ENCODE measurements around the gene MERTK. TPM values are rescaled to one million over a fixed set of nuclear protein-coding genes. Genes with fewer than 3 reads are reported as not detected.
"Not testable (repeated sequence)": the region's sequence is repeated elsewhere in the genome, so short reads cannot be mapped to it uniquely, and the experiment has no call there.

The MERTK gene
- total RNA-seq, 5 donors from 2014 or later (not counting 1 experiment from before 2014, with no cell fraction given) = 0.12 to 0.73 (median 0.33) TPM

DNA sequence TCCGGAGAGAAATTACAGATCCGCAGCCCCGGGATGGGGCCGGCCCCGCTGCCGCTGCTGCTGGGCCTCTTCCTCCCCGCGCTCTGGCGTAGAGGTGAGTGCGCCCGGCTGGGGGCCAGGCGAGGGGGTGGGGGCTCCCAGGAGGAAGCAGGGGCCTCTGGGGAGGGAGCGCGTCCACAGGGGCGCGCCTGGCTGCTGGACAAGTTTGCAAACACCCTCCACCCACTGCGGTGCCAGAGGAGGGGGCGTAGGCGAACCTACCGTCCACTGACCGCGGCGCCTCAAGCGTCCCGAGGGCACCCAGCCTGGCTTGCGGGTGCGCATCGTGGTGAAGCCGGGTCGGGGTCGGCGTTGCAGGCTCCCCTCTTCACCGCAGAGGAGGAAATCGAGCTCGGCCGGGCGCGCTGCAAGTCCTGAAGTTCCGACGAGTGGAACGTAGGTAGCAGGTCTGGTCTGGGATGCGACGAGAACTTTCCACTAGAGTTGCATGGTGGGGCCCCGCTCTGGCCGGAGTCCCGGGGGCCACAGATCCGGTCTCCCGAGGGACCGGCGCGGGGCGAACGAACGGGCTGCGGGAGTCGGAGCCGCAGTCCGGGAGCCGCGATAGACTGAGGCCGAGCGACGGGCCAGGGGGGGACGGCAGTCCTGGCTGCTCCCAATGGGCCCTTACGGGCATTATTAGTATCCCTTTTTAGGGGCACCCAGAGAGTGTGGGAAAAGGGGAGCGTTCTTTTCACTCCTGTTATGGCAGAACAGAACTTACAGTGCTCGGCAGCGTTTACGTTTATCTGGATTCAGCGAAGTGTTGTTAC lies 502 bp downstream of the MERTK start:
- CTCF ChIA-PET = interaction anchor here in 1 of 2 donors (0.8 kb wide), 1 partner anchor 555 kb away, joined by 5 read pairs; no protein-coding TSS in a partner anchor
- Histone ChIP-seq H3K27ac (ENCODE audit: low read length) (no peak overlapping the region), H3K36me3 (ENCODE audit: control insufficient read depth in 2 of 2, extremely low read depth in 1 of 2, insufficient read depth in 1 of 2, low read length in 1 of 2) (no peaks in the 10 kb centered on the region), H3K4me1 (ENCODE audit: control insufficient read depth in 1 of 2, extremely low read depth in 1 of 2, insufficient read depth in 2 of 2, low read length in 2 of 2) (peaks cover 0 to 20% of the 10 kb centered on the region in 2 experiments), H3K27me3 (replicated peaks in 1 of 2; ENCODE audit: control insufficient read depth in 2 of 2, extremely low read depth in 1 of 2, insufficient read depth in 2 of 2, low read length in 1 of 2) (peaks cover 0 to 36% of the 10 kb centered on the region in 2 experiments), H3K4me3 (ENCODE audit: control insufficient read depth in 1 of 2, extremely low read depth in 1 of 2, low read length in 1 of 2) (peak overlapping the region; percentile 59 to 76), H3K9me3 (no peaks in the 10 kb centered on the region)
- H3K36me3 Mint-ChIP-seq = no peaks in the 10 kb centered on the region
- H3K4me1 Mint-ChIP-seq = peaks cover 10 to 15% (median 15%) of the 10 kb centered on the region in 3 donors
- ATAC-seq (replicated peaks in 1 of 4) = peak; percentile 34 to 44 (median 37)
- POLR2A ChIA-PET = no interaction called here
- H3K27me3 Mint-ChIP-seq = peaks cover 0 to 11% of the 10 kb centered on the region in 2 donors
- 3% methylated on average over 54 of the region's 70 CpGs for WGBS (ENCODE audit: insufficient coverage)
- DNase-seq = peak in 13 of 35 experiments; percentile 5 to 28 (median 14)
- no peaks in the 10 kb centered on the region for H3K9me3 Mint-ChIP-seq
- no peak overlapping the region for H3K27ac Mint-ChIP-seq
- peak overlapping the region; percentile 71 to 82 (median 74) for H3K4me3 Mint-ChIP-seq

GRCh38 chr2:111900859-111901258 lies 2.5 kb downstream of the MERTK start:
- CTCF ChIA-PET = interaction anchor here in 1 of 2 donors (0.6 to 1.4 kb wide), 2 partner anchors 8 to 13 kb away, joined by 3 read pairs; no protein-coding TSS in a partner anchor
- POLR2A ChIA-PET = no interaction called here
- H3K9me3 ChIP-seq = no peaks in the 10 kb centered on the region
- H3K4me3 ChIP-seq (ENCODE audit: control insufficient read depth in 1 of 2, extremely low read depth in 1 of 2, low read length in 1 of 2) = no peak overlapping the region
- H3K27ac ChIP-seq (ENCODE audit: low read length) = no peak overlapping the region
- ATAC-seq (replicated peaks in 1 of 4) (no peak), DNase-seq (peak in 1 of 35 experiments; percentile 15)
- peak overlapping the region in 1 of 3 donors; percentile 4 for H3K4me3 Mint-ChIP-seq
- 0% methylated on average over 1 of the region's 3 CpGs for WGBS (ENCODE audit: insufficient coverage)
- H3K27me3 ChIP-seq (replicated peaks in 1 of 2; ENCODE audit: control insufficient read depth in 2 of 2, extremely low read depth in 1 of 2, insufficient read depth in 2 of 2, low read length in 1 of 2) = peaks cover 0 to 42% of the 10 kb centered on the region in 2 experiments
- no peak overlapping the region for H3K27ac Mint-ChIP-seq
- peaks cover 10 to 15% (median 15%) of the 10 kb centered on the region in 3 donors for H3K4me1 Mint-ChIP-seq
- no peaks in the 10 kb centered on the region for H3K36me3 Mint-ChIP-seq
- H3K36me3 ChIP-seq (ENCODE audit: control insufficient read depth in 2 of 2, extremely low read depth in 1 of 2, insufficient read depth in 1 of 2, low read length in 1 of 2) = no peaks in the 10 kb centered on the region
- no peaks in the 10 kb centered on the region for H3K9me3 Mint-ChIP-seq
- H3K4me1 ChIP-seq (ENCODE audit: control insufficient read depth in 1 of 2, extremely low read depth in 1 of 2, insufficient read depth in 2 of 2, low read length in 2 of 2) = peaks cover 0 to 20% of the 10 kb centered on the region in 2 experiments
- peaks cover 0 to 7% of the 10 kb centered on the region in 2 donors for H3K27me3 Mint-ChIP-seq

DNA sequence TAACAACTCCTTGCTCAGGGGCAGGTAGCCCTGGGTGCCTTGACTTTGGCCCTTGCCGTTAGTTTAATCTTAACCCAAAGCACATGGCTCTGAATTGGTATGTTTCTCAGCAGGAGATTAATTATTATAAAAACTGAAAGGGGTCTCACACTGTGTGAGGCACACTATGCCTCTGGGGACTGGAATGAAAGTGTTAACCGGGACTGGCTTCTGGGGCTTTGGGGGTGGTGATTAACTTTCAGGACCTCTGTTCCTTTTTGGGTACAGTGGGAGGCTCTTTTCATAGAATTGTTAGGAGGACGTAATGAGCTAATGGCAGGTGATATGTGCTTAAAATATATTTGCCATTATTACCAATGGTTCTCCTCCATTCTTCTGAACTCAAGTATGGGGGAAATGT lies 5.1 kb downstream of the MERTK start:
- H3K4me3 Mint-ChIP-seq = no peak overlapping the region
- no peaks in the 10 kb centered on the region for H3K9me3 Mint-ChIP-seq
- 0% methylated on average over 1 of the region's 3 CpGs for WGBS (ENCODE audit: insufficient coverage)
- ATAC-seq (replicated peaks in 1 of 4) (no peak), DNase-seq (no peak)
- POLR2A ChIA-PET = no interaction called here
- CTCF ChIA-PET = interaction anchor here in 1 of 2 donors (0.6 to 0.7 kb wide), 2 partner anchors 14 to 17 kb away, joined by 3 to 5 read pairs; no protein-coding TSS in a partner anchor
- no peak overlapping the region for H3K27ac ChIP-seq (ENCODE audit: low read length)
- H3K9me3 ChIP-seq = no peaks in the 10 kb centered on the region
- no peaks in the 10 kb centered on the region for H3K27me3 Mint-ChIP-seq
- no peak overlapping the region for H3K4me3 ChIP-seq (ENCODE audit: control insufficient read depth in 1 of 2, extremely low read depth in 1 of 2, low read length in 1 of 2)
- H3K4me1 Mint-ChIP-seq = peaks cover 11 to 22% (median 18%) of the 10 kb centered on the region in 3 donors
- no peaks in the 10 kb centered on the region for H3K36me3 ChIP-seq (ENCODE audit: control insufficient read depth in 2 of 2, extremely low read depth in 1 of 2, insufficient read depth in 1 of 2, low read length in 1 of 2)
- H3K27me3 ChIP-seq (replicated peaks in 1 of 2; ENCODE audit: control insufficient read depth in 2 of 2, extremely low read depth in 1 of 2, insufficient read depth in 2 of 2, low read length in 1 of 2) = peaks cover 0 to 21% of the 10 kb centered on the region in 2 experiments
- H3K4me1 ChIP-seq (ENCODE audit: control insufficient read depth in 1 of 2, extremely low read depth in 1 of 2, insufficient read depth in 2 of 2, low read length in 2 of 2) = peaks cover 2 to 12% of the 10 kb centered on the region in 2 experiments
- no peaks in the 10 kb centered on the region for H3K36me3 Mint-ChIP-seq
- peak overlapping the region in 1 of 2 donors; percentile 17 for H3K27ac Mint-ChIP-seq

- Histone ChIP-seq H3K27me3 (replicated peaks in 1 of 2; ENCODE audit: control insufficient read depth in 2 of 2, extremely low read depth in 1 of 2, insufficient read depth in 2 of 2, low read length in 1 of 2) (peaks cover 0 to 16% of the 10 kb centered on the region in 2 experiments), H3K9me3 (no peaks in the 10 kb centered on the region), H3K4me1 (ENCODE audit: control insufficient read depth in 1 of 2, extremely low read depth in 1 of 2, insufficient read depth in 2 of 2, low read length in 2 of 2) (peaks cover 2 to 8% of the 10 kb centered on the region in 2 experiments), H3K36me3 (ENCODE audit: control insufficient read depth in 2 of 2, extremely low read depth in 1 of 2, insufficient read depth in 1 of 2, low read length in 1 of 2) (no peaks in the 10 kb centered on the region), H3K27ac (ENCODE audit: low read length) (no peak overlapping the region), H3K4me3 (ENCODE audit: control insufficient read depth in 1 of 2, extremely low read depth in 1 of 2, low read length in 1 of 2) (no peak overlapping the region)
- no peaks in the 10 kb centered on the region for H3K27me3 Mint-ChIP-seq
- no peaks in the 10 kb centered on the region for H3K36me3 Mint-ChIP-seq
- POLR2A ChIA-PET = no interaction called here
- no peak overlapping the region for H3K27ac Mint-ChIP-seq
- DNase-seq = no peak
- no peak overlapping the region for H3K4me3 Mint-ChIP-seq
- H3K4me1 Mint-ChIP-seq = peaks cover 11 to 22% (median 18%) of the 10 kb centered on the region in 3 donors
- CTCF ChIA-PET = interaction anchor here in 1 of 2 donors (0.7 kb wide), 1 partner anchor 17 kb away, joined by 3 read pairs; no protein-coding TSS in a partner anchor
- no peak for ATAC-seq (replicated peaks in 1 of 4)
- H3K9me3 Mint-ChIP-seq = no peaks in the 10 kb centered on the region
- WGBS (ENCODE audit: insufficient coverage) = 100% methylated on average over 2 of the region's 5 CpGs
Observed at GRCh38 chr2:111903930-111904439, 5.6 kb downstream of the MERTK start.

GRCh38 chr2:111904726-111905474 lies 6.5 kb downstream of the MERTK start:
- Histone ChIP-seq H3K4me3 (ENCODE audit: control insufficient read depth in 1 of 2, extremely low read depth in 1 of 2, low read length in 1 of 2) (no peak overlapping the region), H3K36me3 (ENCODE audit: control insufficient read depth in 2 of 2, extremely low read depth in 1 of 2, insufficient read depth in 1 of 2, low read length in 1 of 2) (no peaks in the 10 kb centered on the region), H3K9me3 (no peaks in the 10 kb centered on the region), H3K27me3 (replicated peaks in 1 of 2; ENCODE audit: control insufficient read depth in 2 of 2, extremely low read depth in 1 of 2, insufficient read depth in 2 of 2, low read length in 1 of 2) (peaks cover 0 to 9% of the 10 kb centered on the region in 2 experiments), H3K4me1 (ENCODE audit: control insufficient read depth in 1 of 2, extremely low read depth in 1 of 2, insufficient read depth in 2 of 2, low read length in 2 of 2) (peaks cover 0 to 2% of the 10 kb centered on the region in 2 experiments), H3K27ac (ENCODE audit: low read length) (no peak overlapping the region)
- Mint-ChIP-seq H3K27ac (no peak overlapping the region), H3K36me3 (no peaks in the 10 kb centered on the region), H3K27me3 (no peaks in the 10 kb centered on the region), H3K4me3 (no peak overlapping the region), H3K9me3 (no peaks in the 10 kb centered on the region), H3K4me1 (peaks cover 11 to 18% (median 15%) of the 10 kb centered on the region in 3 donors)
- DNase-seq (no peak), ATAC-seq (replicated peaks in 1 of 4) (no peak)
- CTCF ChIA-PET = no interaction called here
- 88% methylated on average over 8 of the region's 10 CpGs for WGBS (ENCODE audit: insufficient coverage)
- POLR2A ChIA-PET = no interaction called here

DNA sequence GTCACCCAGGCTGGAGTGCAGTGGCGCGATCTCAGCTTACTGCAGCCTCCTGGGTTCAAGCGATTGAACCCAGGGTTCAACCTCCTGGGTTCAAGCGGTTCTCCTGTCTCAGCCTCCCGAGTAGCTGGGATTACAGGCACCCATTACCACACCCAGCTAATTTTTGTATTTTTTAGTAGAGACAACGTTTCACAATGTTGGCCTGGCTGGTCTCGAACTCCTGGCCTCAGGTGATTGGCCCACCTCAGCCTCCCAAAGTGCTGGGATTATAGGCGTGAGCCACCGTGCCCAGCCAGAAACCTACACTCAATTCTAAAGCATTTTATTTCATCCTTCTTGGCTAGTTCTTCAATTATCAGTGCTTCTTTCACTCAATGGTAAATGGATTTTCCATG lies 7.1 kb downstream of the MERTK start:
- POLR2A ChIA-PET; H3K36me3 Mint-ChIP-seq; DNase-seq; H3K36me3 ChIP-seq (ENCODE audit: control insufficient read depth in 2 of 2, extremely low read depth in 1 of 2, insufficient read depth in 1 of 2, low read length in 1 of 2); H3K4me3 Mint-ChIP-seq; H3K4me3 ChIP-seq (ENCODE audit: control insufficient read depth in 1 of 2, extremely low read depth in 1 of 2, low read length in 1 of 2); ATAC-seq (replicated peaks in 1 of 4); H3K27ac ChIP-seq (ENCODE audit: low read length); H3K27me3 Mint-ChIP-seq; H3K27me3 ChIP-seq (replicated peaks in 1 of 2; ENCODE audit: control insufficient read depth in 2 of 2, extremely low read depth in 1 of 2, insufficient read depth in 2 of 2, low read length in 1 of 2); H3K9me3 Mint-ChIP-seq; H3K4me1 ChIP-seq (ENCODE audit: control insufficient read depth in 1 of 2, extremely low read depth in 1 of 2, insufficient read depth in 2 of 2, low read length in 2 of 2); CTCF ChIA-PET; H3K9me3 ChIP-seq: not testable (repeated sequence)
- Mint-ChIP-seq H3K27ac (peak overlapping the region in 1 of 2 donors; percentile 80), H3K4me1 (peaks cover 11 to 18% (median 13%) of the 10 kb centered on the region in 3 donors)
- WGBS (ENCODE audit: insufficient coverage) = 100% methylated on average over 1 of the region's 9 CpGs
